Fibroblast of gingiva (primary cell): ENCODE data around the gene RCL1.
"Not testable (repeated sequence)": the region's sequence is repeated elsewhere in the genome, so short reads cannot be mapped to it uniquely, and the experiment has no call there.

Source experiments
- DNase-seq: peaks from one replicate; pipeline ENCODE4 v3.0.0-alpha.2; 2011; ENCODE audit warnings: low read depth

The RCL1 gene

DNA sequence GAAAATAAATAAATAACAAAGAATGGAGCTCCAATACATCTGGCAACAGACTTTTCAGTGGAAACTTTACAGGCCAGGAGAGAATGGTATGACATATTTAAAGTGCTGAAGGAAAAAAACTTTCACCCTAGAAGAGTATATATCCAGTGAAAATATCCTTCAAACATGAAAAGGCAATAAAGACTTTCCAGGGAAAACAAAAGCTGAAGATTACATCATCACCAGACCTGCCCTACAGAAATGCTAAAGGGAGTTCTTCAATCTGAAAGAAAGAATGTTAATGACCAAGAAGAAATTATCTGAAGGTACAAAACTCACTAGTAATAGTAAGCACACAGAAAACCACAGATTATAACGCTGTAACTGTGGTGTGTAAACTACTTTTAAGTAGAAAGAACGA is 8.3 kb upstream of the RCL1 start:
- DNase-seq, result no peak

DNA sequence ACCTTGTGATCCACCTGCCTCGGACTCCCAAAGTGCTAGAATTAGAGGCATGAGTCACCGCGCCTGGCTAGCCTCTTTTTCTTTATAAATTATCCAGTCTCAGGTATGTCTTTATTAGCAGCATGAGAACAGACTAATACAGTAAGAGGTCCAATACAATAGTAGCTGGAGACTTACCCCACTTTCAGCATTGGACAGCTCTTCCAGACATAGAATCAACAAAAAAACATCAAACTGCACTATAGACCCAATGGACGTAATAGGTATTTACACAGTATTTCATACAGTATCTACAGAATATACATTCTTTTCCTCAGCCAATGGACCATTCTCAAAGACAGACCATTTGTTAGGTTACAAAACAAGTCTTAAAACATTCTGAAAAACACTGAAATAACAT is 6.1 kb upstream of the RCL1 start:
- DNase-seq, result no peak

DNA sequence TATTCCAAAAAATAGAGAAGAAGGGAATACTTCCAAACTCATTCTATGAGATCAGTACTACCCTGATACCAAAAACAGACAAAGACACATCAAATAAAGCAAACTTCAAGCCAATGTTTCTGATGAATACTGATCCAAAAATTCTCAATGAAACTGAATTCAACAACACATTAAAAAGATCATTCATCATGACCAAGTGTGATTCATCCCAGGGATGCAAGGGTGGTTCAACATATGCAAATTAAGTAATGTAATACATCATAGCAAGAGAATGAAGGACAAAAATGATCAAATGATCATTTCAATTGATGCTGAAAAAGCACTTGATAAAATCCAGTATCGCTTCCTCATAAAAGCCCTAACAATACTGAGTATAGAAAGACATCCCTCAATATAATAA is 4.9 kb upstream of the RCL1 start:
- no peak for DNase-seq

DNA sequence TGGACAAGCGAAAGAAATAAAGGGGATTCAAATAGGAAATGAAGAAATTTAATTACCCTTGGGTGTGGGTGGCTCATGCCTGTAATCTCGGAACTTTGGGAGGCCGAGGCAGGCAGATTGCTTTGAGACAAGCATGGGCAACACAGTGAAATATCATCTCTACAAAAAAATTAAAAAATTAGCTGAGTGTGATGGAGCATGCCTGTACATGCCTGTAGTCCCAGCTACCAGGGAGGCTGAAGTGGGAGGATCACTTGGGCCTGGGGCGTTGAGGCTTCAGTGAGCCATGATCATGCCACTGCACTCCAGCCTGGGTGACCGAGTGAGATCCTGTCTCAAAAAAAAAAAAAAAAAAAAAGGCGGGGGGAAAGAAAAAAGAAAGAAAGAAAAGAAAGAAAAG is 4.0 kb upstream of the RCL1 start:
- no peak for DNase-seq

DNA sequence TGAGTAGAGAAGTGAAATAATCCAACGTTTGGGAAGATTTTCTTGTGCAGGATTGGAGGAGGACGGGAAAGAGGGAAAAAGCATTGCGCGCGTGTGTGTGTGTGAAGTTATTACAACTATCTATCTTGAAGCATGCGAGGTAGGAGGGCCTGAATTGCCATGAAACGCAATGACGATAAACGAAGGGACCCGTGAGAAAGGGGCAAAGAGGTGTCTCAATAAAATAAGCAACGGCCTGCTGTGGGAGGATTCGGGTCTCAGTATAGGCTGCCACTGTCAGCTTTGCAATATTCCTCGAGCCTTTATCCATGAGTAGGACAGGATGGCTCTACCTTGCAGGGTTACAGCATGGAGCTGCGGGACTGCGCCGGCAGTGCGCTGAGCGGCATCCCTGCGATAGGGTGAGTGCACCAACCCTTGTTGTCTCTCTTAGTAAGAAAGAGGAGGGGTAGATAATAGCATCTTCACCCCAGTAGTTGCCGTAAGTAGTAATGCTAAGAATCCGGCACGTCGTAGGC is 631 bp upstream of the RCL1 start:
- DNase-seq, result no peak

DNA sequence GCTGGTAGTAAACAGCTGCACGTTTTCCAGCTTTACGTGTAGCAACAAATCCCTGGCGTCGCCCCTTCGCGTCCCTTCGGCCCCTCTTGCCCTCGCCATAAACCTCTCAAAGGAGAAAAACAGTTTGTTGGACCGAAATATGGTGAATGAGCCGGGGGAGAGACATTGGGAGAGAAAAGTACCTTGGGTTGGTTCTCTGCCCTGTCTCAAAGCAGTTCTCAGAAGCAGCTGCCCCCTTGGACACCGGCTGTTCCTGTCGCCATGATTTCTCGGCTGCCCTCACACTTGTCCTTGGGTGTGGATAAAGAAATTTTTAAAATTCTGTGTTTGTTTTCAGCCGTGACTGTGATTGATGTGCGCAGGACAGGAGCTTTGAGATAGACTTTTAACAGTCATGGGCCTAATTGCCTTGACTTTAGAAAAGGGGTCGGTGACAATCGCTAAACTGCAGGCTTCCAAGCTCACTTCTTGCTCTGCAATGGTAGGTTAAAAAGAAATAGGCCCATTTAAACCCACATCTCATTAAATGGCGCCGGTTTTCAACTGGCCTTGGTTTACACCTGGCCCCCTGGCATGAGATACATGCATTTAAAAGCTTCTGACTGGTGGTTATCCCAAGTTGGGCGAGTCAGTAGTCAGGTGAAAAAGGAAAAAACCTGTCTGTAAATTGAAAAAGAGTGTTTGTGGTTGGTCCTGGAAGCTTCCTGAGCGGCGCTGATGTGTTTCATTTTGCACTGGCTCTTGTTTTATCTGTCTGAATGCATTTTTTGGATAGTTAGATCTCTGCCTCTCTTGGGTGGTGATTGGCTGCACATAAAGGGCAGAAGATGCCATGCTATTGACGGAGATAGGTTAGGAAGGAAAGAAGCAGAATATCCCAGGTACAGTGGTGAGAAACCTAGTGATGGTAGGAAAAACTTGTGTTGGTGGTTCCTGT is 983 bp downstream of the RCL1 start:
- no peak for DNase-seq

DNA sequence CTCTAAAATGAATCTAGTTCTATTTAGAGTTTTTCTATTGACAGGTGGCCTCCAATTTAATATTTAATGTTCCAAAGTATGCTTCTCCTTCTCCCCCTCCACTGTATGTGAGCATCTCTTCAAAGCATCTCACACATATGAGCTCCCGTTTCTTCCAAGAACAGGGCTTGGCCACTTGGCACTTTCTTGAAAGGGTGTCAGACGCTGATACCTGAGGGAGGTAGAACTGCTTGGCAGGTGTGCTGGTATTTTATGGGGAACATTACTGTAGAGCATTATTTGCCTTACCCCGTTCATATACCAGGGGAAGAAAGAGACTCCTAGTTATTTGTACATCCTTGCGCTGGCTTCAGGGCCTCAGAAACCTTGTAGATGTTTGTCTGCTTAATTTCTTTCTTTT is 1.9 kb downstream of the RCL1 start:
- DNase-seq, result no peak

DNA sequence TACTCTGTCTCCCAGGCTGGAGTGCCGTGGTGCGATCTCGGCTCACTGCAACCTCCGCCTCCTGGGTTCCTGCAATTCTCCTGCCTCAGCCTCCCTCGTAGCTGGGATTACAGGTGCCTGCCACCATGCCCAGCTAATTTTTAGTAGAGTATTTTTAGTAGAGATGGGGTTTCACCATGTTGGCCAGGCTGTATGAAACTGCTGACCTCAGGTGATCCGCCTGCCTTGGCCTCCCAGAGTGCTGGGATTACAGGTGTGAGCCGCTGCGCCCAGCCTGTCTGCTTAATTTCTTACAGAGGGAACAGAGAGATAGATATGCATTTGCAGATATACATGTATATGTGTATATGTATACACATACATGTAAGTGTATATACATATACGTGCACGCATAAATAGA is 2.4 kb downstream of the RCL1 start:
- DNase-seq, result not testable (repeated sequence)

DNA sequence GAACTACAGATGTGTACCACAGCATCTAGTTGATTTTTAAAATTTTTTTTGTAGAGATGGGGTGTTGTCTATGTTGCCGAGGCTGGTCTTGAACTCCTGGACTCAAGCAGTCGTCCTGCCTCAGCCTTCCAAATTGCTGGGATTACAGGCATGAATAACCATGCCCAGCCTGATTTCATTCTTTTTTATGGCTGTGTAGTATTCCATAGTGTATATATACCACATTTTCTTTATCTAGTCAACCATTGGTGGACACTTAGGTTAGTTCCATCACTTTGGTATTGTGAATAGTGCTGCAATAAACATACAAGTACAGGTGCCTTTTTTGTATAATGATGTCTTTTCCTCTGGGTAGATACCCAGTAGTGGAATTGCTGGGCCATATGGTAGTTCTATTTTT is 3.8 kb downstream of the RCL1 start:
- no peak for DNase-seq

DNA sequence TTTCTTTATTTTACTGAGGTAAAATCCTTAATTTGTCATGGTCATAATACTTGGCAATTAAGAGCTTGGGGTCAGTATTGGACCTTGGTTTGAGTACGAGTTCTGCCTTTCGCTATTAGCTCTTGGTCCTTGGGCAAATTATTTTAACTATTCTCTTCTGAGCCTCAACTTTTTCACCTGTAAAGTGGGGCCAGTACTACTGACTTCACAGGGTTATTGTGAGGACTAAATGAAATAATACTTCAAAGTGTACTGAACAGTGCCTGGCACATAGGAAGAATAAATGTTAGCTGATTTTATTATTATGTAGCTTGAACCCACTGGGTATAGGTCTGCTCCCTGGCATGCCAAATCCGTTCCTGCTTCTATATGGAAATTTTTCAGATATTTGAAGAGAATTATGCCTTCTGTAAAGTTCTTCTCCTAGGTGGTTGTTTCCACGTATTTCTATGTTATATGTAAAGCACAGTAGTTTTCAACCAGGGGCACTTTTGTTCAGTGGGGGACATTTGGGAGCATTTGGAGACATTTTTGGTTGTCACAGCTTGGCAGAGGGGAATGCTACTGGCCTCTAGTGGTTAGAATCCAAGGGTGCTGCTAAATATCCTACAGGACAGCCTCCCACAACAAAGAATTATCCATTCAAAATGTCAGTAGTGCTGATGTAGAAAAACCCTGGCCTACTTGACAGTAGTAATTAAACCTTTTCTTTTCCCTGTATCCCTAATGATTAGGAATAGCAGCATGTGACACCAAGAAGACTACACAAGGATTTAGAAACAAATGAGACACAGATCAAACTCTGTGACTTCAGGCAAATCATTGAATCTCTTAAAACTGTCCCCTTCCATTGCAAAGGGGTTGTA is 4.5 kb downstream of the RCL1 start:
- peak; percentile 28 for DNase-seq

DNA sequence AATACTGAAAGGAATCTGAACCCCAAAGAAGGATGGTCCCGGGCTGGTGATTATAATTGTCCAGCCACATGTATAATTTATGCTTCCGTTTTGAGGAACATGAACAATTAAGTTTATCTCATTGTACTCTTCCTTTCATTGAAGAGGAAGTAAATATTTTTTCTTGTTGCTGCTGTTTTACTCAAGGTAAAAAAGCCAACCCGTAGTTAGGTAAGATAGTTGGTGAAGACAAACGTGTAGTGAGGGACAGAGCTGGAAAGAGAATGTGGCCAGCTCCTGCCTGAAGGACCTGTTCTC is 5.1 kb downstream of the RCL1 start:
- no peak for DNase-seq

DNA sequence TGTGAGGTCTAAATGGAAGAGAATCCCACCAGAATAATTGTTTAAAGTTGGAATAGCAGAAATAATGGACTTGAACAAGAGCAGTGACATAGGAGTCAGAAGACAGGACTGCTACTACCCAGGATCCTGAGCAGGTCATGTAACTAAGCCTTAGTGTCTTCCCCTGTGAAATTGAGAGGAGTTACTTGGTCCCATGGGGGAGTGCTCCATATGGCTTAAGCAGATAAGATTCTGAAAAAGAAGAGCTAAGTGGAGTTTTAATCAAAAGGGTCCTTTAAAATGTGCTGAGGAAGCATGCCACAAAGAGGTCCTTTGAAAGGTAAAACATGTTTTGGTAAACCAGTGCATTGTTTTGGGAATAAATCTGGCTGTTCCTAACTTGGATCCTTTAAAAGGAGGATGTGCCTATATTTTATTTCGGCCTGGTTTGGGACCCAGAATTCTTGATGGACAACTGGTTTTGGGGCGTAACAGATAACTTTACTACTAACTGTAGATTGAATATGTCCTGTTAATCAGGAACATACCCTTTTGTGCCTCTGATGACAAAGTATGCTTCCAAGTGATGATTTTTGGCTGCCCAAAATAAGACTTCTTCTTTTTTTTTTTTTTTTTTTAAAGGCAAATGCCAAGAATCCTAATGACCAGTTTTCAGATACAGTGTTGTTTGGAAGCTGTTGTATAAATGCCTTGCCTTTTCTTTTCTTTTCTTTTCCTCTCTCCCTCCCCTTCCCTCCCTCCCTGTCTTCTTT is 5.7 kb downstream of the RCL1 start:
- DNase-seq, result no peak

DNA sequence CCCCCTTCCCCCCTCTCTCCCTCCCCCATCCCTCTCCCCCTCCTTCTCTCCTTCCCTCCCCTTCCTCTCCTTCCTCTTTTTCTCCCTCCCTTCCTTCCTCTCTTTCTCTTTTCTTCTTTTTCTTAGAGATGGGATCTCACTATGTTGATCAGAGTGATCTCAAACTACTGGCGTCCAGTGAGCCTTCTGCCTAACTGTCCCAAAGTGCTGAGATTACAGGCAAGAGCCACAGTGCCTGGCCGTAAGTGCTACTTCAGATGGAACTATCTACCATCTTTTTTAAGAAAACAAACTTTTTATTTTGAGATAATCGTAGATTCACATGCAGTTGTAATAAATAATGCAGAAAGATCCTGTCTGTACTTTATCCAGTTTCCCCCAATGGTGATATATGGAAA is 6.3 kb downstream of the RCL1 start:
- DNase-seq, result no peak

DNA sequence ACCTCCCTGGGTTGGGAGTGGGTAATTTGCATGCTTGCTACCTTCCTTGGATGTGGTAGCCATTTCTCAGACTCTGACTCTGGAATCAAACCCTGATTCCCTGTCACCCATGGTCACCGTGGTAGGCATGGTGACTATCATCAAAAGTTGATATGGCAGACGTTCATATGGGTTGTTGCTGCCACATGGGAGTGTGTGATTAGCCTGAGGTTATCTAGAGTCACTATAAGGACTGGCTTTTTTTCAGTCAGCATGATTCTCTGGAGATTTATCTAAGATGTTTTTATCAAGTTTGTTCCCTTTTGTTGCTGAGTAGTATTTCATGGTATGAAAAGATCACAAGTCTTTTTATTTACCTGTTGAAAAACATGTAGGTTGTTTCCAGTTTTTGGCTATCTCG is 7.0 kb downstream of the RCL1 start:
- no peak for DNase-seq

DNA sequence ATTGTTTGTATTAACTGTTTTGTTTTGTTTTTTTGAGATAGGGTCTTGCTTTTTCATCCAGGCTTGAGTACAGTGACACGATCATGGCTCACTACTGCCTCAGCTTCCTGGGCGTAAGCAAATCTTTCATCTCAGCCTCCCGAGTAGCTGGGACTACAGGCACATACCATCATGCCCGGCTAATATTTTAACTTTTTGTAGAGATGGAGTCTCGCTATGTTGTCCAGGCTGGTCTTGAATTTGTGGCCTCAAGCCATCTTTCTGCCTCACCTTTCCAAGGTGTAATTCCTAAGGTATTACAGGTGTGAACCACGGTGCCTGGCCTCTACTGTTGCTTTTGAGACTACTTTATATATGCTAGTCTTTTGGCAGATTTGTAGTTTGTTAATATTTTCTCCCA is 8.4 kb downstream of the RCL1 start:
- DNase-seq, result no peak

DNA sequence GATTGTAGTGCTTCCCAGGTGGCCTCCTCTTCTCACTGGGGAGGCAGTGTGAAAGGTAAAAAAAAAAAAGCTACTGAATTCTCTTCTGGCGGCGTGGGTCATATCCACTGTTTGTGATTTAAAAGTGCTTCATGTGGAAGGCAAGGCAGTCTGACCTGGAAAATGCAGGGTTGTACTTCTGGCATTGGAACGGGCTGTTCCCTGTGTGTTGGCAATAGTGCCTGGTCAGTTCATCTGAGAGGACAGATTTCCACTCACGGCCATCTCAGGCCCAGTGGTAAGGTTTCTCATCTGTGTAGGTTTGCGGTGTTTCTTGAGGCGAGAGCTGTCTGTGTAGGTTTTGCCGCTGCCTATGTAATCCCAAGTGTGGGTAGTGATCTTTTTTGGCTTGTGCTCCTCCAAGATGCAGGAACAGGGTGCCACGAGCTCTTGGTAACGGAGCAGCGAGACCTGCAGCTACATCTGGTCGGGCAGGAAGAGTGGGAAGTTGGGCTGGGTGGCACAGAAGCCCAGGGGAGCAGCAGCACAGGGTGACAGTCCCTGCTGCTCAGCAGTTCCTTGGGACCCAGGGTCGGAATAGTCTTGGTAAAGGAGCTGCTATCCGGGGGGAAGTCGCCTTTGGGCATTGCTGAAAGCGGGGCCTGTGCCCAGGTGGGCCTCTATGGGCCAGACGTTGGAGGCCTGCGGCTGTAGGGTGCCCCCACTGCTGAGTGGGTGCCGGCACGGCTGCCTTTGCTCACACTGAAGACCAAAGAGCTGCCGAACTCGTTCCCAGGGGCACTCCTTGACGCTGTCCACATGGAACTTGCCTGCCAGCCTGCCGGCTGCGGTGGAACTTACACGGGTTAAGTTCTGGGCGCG is 11.2 kb downstream of the RCL1 start:
- no peak for DNase-seq

DNA sequence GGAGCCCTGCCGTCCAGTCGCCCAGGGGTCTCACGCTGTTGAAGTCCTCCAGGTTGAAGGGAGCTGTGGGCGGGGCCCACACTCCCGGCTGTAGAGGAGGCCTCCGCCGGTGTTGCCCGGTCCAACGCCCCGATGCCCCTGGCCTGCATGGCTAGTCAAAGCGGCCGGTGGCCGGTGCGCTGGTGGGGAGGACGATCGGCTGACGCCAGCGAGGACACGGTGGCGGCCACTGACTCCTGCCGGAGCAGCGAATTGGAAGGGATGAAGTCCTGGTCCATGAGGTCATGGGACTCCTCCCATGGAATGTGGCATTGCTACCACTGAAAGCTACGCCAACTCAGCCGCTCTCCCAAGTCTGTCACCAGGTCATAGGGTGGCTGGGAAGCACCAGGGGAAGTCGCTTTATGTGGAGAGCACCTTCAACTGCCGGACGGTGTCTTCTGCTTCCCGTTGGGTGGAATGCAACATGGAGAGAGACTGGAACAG is 11.8 kb downstream of the RCL1 start:
- no peak for DNase-seq

DNA sequence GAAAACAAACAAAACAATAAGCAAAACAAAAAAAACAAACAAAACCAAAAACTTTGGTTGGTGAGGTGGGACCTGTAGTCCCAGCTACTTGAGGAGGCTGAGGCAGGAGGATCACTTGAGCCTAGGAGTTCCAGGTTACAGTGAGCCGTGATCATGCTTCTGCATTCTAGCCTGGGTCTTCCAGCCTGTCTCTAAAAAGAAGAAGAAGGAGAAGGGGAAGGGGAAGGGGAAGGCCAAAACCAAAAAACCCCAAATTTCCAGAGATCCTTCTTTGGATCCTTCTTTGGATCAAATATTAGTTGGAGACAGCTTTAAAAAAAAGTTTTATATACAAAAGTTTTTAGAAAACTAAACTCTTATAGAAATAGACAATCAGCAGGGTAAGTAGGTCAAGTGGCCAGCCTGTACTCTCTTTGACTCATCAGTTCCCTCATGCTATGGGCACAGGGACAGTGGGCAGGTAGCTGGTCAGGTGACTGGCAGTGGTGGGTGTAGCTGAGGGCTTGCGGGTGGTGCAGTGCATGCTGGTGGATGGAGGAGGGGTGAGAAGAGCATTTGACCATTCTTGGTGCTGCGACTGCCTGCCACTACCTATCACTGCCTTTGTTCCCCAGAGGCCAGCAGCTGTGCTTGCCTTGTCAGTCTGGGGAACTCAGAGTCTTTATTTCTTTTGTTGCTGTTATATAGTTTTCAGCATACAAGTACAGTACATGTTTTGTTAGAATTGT is 12.6 kb downstream of the RCL1 start:
- no peak for DNase-seq

DNA sequence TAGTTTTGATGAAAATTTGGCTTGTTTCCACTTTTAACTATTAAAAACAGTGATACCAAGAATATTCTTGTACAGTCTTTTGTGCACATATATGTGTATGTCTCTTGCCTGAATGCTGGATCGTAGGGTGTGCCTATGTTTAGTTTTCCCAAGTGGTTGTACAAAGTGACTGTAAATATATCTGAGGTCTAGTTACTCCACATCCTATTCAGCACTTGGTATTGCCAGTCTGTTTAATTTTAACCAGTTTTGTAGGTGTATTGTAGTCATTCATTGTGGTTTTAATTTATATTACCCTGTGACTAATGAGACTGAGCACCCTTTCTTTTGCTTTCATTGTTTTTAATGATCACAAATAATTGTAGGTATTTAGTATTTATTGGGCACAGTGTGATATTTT is 17.8 kb downstream of the RCL1 start:
- no peak for DNase-seq

DNA sequence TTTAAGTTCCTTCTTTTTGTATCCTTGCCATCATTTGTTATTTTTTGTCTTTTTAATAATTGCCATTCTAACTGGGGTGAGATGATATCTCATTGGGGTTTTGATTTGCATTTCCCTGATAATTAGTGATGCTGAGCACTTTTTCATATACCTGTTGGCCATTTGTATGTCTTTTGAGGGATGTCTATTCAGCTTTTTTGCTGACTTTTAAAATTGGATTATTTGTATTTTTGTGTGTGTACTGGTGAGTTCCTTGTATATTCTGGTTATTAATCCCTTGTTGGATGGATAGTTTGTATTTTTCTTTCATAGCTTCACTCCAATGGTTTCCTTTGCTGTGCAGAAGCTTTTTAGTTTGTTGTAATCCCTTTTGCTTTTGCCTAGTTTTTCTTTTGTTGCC is 19.1 kb downstream of the RCL1 start:
- no peak for DNase-seq

DNA sequence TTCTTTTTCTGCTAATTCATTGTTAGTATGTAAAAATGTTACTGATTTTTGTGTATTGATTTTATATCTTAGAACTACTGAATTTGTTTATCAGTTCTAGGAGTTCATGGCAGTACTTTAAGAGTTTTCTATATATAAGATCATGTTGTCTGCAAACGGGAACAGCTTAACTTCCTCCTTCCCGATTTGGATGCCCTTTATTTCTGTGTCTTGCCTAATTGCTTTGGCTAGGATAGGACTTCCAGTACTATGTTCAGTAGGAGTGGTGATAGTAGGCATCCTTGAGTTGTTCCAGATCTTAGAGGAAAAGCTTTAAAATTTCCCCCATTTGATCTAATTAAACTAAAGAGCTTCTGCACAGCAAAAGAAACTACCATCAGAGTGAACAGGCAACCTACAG is 20.1 kb downstream of the RCL1 start:
- no peak for DNase-seq
